ENCODE data around the gene LRCH1.

LRCH1 gene

DNA sequence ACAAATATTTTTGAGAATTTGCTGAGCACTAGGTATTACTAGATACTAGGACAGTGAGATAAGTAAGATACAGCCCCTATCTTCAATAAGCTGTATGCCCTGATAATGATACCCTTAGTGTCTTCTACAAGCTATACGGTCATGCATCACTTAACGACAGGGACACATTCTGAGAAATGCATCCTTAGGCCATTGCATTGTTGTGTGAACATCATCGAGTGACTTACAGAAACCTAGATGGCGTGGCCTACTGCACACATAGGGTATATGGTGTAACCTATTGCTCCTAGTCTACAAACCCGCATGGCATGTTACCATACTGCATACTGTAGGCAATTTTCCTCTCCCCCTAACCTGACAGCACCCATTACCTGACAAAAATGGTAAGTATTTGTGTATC is 64.9 kb downstream of the LRCH1 start:
- DNase-seq = no peak

DNA sequence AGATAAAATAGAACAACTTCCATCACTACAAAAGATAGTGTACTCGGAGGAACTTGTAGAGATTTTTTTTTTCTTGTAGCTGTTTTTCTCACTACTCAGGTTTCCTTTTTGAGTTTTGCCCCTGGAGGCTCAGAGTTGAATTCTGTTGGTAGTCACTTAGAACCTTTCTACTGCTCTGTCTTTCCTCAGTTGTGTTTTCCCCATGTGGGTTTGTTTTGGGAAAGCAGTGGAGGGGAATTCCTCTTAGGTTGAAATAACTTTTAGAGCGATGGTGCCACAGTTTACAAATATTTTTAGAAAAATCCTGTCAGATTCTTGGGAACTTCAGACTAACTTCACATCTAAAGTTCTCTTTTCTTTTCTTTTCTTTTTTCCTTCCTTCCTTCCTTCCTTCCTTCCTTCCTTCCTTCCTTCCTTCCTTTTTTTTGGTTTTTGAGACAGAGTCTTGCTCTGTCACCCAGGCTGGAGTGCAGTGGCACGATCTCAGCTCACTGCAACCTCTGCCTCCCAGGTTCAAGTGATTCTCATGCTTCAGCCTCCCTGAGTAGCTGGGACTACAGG is 65.8 kb downstream of the LRCH1 start:
- no peak for DNase-seq

DNA sequence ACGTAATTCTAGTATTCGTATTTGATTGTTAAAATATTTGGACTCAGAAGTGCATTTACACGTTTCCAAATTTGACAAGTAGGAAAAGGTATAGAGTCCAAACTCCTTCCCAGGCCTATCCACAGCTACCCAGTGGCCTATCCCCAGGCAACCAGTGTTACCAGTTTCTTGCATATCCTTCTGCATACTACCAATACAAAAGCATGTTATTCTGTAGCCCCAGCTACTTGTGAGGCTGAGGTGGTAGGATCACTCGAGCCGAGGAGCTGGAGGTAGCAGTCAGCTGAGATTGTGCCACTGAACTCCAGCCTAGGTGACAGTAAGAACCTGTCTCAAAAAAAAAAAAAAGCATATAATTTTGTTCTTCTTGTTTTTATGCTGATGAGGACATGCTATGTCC is 67.1 kb downstream of the LRCH1 start:
- DNase-seq = no peak

DNA sequence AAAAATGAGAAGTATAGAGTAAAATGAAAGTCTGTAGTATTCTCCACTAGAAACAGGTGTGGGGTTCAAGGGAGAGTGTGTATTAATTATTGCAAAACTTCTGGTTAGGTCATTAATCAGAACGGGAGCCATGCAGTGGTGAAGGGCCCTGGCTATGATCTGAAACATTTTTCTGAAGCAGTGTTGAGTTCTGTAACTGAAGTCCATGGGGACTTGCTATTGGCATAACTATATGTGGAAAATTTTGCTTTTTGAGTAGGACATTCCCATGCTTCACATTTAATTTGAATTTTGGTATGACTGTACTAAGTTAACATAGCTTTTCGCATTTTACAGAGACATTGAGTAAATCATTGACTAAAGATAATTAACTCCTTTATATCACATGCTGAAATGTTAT is 67.5 kb downstream of the LRCH1 start:
- no peak for DNase-seq

DNA sequence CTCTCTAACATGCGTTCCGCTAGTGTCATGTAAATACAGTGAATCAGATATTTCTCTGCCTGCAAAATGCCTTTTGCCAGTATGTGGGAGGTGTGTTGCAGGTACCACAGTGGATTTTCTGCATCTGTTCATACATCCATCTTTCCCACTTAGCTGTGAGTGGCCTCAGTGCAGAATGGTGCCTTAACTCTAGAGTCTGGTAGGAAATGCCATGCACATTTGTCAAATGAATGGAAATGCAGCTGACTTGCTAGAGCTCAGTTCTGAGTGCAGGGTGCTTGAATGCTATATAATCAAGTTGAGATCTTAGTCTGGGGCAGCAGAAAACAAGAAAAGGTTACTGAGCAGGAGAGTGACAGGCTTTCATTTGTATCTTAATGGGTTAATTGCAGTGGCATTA is 68.2 kb downstream of the LRCH1 start:
- no peak for DNase-seq

DNA sequence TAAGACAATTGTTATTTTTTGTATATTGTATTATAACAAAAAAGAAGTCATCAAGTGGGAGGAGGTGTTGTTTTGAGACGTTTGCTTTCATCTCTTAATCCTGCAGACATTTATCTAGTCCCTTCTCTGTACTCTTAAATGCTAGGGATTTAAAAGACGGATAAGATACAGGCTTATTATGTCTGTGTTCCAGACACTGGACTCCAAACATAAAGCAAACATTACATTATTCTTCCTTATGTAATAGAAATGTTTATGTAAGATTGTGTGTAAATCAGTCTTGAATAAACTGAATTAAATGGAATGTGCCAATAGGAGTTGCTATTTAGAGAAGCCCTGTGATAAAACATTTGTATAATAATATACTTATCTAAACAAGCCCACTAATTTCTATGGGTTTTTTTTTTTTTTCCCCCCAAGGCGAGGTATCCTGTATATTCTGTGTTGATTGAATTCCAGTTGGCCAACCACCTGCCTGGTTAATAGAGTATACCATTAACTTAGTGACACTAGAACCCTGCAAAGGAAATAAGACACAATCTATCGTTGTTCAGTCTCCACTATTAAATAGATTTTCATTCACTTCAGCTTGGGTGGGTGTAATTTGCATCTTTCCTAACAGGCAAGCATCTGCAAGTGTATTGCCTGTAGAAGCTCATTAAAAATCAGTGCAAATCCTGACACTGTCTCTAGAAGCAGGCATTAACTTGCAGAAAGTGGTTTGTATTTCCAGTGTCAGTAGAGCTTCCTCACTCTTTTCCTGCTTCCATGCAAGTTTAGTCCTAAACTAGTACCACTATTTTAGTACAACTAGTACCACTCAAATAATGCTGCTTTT is 69.0 kb downstream of the LRCH1 start:
- no peak for DNase-seq

DNA sequence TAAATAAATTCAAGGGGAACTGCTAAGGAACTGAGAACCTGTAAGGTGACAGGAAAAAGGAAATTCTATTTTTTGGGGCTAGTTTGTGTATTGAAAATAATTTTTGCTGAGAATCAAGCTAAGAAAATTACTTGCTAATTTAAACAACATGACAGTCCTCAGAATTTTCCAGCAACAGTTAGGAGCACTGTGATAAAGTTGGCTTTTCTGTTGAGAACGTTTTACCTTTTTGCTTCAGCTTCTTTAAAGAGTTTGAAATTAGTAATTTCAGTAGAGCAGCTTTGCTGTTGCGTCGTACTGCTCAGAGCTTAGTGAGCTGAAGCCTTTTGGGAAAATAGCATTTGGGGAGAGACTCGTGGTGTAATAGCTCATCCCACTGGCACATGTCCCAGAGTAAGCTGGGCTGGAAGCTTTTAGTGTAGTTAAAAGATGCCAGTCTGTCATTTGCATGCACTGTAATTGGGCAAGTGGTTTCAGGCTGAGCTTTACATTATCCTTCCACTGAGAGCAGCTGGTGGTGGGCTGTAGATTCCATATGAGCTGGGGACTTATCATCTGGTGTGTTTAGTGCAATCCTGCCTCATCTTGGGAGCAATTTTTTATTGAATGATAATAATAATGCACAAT is 69.8 kb downstream of the LRCH1 start:
- DNase-seq = no peak

DNA sequence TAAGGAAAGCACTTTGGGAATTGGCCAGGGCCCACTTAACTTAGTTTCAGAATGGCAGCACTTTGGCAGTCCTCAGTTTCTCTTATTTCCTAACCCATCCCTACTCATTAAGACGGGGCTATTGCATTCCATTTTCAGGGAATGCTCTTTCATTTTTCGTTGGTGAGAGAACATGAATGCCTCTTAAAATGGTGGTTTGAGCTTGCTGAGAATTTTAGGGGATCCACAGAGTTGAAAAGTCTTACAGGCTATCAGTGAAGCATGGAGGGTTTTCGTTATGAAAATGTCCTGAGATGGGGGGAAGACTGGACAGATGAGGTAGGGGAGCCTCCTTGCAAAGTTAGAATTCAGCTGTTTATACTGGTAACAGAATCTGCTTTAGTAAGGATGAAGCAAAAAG is 71.4 kb downstream of the LRCH1 start:
- no peak for DNase-seq

DNA sequence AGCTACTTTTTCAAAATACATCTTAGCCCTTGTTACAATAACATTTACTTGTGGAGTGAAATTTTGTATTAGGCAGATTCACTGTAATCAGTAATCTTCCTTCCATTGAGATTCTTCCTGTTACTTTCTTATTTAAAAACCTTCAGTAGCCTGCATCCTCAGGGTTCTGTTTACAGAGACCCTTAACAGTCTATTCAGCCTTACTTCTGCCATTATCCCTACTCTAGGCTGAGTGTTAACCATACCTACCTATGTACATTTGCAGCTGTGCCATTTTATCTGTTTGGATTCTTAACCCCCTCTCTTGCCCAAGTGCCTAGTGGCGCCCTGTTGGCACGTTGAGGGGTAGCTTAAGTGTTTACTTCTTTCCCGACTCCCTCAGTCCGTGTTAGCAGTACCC is 71.9 kb downstream of the LRCH1 start:
- DNase-seq = no peak

DNA sequence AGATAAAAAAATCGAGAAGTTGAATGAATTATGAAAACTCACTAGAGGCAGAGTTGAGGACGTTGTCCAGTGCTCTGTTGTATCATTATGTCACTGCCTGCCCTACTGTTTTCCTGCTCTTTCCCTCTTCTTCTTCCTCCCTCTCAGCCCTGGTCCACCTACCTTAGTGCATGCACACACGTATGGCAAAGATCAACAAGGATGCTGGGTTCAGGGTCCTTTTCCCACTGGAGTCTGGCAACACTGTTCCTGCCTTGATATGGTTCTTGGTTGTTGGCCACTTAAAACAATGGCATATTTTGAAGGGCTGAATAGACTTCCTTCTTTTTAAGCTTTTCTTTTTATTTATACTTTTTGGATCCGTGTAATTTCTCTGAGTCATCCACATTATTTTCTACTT is 74.5 kb downstream of the LRCH1 start:
- DNase-seq = no peak

DNA sequence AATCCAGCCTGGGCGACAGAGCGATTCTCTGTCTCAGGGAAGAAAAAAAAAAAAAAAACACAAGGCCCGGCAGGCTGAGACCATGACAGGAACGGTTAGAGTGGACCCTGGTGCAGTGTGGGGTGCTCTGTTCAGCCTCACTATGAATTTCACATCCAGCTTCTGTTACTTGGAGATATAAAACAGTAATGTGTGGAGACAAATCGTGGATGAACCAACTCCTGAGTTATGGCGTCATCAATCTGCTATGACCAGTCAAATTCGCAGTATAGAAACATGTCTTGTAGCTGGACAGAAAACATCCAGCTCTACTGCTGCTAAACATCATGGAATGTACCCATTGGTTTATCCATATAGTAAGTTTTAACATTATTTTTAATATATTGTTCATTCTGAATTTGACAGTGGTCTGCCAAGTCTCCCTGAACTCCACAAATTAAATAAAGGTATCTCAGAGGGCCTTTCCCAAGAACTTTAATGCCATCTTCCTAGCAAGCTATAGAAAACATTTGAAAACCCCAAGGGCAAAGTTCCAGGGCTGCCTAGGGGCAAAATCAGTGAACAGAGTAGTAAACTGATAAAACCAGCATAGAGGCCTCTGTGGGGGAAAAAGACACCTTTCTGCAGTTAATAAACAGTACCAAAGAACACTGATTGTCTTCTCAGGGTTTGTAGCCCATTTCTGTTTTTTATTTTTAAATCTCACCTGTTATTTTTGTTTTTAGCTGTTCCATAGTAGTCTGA is 75.8 kb downstream of the LRCH1 start:
- no peak for DNase-seq

DNA sequence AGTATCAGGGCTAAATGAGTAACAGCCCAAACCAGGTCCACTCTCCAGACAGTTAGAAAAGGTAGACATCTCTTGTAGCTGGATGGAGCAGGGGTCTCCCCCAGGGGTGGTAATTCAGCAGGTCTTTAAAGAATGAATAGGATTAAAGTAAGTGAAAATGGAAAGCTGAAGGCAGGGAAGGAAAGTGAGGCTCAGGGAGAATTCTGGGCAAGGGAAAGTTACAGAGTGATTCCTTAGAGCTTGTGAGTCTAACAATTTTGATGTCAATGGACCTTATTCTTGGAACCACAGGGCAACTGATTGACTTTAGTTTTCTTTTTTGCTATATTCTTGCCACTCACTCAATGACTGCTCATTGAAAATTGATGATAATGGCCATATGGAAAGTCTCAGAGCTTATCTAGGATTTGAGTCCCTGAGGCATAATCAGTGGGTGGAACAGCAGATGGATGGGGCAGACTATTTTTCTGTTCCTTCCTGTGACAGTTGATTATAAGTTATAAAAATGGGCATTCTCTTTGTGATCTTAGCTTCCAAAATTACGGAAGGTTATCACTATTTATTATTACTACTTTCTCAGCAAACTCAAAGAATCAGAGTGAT is 76.9 kb downstream of the LRCH1 start:
- no peak for DNase-seq

DNA sequence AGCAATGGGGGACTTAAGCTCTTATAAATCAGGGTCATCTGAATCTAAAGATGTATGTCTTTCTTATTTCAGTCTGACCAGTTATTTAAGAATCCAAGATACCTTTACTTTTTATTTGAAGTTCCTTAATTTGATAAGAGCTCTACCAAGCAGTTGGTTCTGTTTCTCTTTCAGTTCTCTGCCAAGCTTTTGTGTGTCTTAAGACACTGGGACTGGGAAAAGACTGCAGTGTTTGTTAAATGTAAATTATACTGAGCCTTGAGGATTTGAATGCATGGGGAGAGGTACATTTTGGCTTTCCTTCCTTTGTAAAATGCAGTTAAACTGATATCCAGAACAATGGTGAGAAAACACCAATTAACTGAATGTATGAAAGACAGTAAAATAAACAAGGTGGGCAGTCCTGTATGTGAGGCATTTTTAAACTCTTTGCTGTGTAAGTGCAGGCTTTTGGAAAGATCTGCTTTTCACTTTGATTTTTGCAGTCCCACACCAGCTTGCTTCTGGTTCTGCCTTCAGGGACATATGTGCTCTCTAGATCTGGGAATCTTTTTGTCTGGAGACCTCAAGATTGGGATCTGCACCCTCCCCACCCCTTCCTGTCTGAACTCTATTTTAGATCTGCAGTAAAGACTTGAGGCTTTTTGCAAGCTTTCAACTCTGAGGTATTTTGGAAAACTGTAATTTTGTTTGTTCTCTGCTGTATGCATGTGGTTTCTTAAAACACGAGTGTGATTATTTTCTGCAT is 77.6 kb downstream of the LRCH1 start:
- no peak for DNase-seq

DNA sequence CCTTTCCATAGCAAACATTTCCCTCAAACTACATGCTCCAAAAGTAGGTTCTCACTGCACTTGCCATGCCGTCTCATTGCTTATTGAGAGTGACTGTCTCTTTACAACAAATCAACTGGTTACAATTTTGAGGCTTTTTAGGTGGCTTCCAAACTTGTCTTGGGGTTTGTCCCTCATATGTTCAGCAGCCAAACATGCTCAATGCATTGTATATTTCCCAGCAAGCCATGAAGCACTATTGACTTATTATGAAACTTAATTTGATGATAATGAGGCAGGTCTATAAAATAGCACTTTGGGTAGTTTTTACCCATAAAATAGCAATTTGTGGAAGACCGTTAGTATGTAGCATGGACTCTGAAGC is 78.2 kb downstream of the LRCH1 start:
- DNase-seq = no peak

DNA sequence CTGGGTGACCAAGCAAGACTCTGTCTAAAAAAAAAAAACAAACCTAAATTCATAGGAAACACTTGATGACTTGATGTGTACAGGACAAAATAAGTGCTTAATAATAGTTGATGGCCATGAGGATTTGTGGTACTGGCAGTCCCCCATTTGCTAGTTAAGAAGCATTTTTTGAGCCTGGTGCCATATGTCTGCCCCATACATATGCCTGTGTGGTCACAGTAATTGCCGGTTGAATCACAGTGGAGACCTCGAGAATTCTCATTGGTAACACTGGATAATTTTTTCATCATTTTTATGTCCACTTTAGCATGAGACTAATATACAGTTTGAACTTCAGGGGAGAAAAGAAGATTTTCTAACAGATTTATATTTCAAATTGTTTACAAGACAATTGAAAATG is 79.2 kb downstream of the LRCH1 start:
- no peak for DNase-seq

DNA sequence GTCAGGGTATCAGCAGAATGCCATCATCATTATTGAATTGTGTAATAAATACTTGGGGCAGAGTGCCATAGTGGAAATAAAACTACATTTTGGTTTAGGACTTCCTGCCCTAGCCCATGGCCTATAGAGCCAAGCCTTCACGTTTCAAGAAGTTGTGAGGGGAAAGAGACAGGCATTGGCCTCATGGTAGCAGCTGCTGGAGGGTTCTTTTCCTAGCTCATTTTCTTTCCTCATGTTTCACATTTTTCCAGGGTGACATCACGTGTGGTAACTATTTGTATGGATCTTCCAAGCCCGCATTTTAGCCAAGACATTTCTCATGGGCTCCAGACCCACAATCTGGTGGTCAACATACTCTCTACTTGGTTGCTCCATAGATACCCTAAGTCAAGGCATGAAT is 80.4 kb downstream of the LRCH1 start:
- no peak for DNase-seq

DNA sequence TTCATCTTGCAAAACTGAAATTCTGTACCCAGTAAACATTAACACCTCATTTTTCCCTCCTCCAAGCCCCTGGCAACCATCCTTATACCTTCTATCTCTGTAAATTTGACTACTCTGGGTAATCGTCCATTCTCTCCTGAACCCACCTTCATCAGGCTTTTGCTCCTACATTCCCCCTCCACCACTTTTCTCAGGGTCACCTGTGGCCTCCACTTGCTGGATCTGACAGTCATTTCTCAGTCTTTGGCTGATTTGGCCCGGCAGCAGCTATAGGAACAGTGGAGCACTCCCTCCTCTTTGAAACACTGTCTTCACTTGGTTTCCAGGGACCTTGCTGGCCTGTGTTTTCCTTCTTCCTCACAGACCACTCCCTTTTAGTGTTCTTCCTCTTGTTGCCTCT is 83.5 kb downstream of the LRCH1 start:
- no peak for DNase-seq

DNA sequence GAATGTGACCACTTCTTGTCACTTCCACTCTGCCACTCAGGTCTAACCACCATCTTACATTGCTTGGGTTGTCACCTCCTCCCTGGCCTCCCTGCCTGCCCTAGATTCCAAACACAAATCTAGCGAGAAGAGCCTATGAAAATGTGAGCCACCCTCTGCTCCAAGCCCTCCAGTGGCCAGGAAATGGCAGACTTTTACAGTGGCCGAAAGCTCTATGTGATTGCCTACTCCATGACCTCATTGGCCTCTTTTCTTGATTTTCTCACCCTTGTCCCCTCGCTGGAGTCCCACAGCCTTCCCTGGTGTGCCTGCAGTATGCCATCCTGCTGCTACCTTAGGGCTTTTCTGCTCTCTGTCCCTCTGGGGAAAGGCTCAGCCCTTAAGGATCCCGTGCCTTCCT is 84.2 kb downstream of the LRCH1 start:
- DNase-seq = no peak

DNA sequence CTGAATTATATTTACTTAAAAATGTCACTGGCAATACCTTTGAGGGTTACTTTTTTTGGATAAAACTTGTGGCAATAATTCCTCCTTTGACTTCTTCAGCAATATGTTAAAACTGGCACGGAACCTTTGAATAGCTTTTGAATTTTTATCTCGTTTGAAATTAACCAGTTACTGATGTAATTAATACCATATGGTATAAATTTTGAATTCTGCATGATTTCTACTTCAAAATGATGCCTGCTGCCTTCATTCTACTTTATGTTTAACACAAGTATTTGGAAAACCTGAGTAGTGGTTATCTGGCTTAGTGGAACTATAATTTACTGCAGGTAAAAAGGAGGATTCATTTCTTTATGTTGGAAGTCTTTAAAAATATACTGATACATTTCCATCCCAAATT is 85.3 kb downstream of the LRCH1 start:
- no peak for DNase-seq

DNA sequence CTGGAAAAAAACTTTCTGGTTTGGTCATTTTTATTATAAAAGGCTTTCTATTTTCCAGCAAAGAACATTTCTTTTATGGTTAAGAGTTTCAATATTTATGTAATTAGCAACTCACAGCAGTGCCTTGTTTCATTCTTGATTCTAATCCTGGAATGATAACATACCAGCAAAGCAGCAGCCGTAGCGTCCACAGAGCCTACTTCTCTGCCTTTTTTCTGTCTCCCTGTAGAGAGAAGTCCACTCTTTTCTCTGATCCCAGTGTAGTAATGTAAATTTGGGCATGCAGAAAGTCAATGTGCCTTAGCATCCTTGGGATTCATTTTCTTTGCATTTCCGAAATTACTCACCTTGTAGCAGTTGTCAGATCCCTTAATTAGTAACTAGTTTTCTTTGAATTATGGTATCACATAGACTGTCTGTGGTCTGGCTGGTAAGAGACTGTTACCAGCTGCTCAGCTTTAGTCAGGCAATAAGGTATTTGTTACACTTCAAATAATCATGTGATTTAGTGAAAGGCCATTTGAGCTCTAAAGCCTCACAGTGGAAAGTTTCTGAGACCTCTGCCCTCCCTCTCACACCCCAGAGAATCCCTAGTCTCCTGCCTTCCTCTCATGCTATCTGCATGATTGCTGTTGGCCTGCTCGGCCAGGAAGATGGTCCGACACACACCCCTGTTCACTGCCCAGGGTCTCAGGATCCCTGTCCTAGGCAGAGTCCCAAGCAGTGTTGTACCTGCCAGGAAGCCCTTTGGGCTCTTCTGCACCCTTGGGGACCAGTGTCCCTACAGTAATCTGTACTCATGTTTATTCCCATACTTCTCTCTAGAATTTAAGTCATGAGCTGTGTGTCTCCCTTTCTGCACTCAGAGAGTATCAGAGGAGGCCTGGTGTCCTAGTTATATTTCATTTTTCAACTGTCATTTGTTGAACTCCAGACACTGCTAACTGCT is 86.3 kb downstream of the LRCH1 start:
- no peak for DNase-seq

DNA sequence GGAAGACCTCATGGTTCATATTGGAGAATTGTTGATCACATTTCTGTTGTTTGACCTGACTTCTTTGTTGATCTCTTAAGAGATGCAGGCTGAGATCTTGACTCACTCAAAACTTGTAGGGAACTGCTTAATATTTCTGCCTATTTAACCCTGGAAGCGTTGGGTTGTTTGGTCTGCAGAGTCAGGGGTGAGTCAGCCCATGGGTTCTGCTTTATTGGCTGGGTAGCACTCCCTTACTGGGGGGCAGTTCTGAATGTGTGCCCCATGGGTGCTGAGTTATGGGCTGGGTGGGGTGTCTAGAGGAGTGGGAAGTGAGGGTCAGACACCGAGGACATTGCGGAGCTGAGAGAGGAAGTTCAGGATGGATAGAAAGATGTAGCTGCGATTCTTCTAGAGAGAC is 87.9 kb downstream of the LRCH1 start:
- no peak for DNase-seq
